ENCODE results near the gene TPRG1.

The TPRG1 gene

DNA sequence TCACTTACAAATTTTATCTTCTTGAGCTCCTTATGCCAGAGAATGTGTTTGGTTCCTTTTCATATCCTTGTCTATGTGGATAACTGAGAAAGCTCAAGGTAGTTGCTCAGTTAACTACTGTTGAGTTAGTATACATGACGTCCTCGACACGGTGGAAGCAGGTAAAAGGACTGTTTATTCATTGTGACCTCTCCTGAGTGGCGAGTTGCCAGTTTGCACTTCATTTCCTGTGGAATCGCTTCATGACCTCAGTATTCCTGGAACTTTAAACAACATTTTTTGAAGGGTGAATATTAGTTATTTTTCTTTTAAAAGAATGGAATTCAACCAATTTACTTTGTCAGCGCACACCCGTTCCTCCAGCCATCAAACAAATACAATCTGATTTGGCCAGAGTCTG lies 1.2 kb upstream of the TPRG1 start:
- no peak overlapping the region for H3K27ac ChIP-seq
- no peak for DNase-seq (ENCODE audit: low spot score)
- TF ChIP-seq, protein P1, sequence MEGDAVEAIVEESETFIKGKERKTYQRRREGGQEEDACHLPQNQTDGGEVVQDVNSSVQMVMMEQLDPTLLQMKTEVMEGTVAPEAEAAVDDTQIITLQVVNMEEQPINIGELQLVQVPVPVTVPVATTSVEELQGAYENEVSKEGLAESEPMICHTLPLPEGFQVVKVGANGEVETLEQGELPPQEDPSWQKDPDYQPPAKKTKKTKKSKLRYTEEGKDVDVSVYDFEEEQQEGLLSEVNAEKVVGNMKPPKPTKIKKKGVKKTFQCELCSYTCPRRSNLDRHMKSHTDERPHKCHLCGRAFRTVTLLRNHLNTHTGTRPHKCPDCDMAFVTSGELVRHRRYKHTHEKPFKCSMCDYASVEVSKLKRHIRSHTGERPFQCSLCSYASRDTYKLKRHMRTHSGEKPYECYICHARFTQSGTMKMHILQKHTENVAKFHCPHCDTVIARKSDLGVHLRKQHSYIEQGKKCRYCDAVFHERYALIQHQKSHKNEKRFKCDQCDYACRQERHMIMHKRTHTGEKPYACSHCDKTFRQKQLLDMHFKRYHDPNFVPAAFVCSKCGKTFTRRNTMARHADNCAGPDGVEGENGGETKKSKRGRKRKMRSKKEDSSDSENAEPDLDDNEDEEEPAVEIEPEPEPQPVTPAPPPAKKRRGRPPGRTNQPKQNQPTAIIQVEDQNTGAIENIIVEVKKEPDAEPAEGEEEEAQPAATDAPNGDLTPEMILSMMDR (IDR thresholded peaks at IDR 0.05), result no peak
- H3K4me3 ChIP-seq, result no peak overlapping the region

DNA sequence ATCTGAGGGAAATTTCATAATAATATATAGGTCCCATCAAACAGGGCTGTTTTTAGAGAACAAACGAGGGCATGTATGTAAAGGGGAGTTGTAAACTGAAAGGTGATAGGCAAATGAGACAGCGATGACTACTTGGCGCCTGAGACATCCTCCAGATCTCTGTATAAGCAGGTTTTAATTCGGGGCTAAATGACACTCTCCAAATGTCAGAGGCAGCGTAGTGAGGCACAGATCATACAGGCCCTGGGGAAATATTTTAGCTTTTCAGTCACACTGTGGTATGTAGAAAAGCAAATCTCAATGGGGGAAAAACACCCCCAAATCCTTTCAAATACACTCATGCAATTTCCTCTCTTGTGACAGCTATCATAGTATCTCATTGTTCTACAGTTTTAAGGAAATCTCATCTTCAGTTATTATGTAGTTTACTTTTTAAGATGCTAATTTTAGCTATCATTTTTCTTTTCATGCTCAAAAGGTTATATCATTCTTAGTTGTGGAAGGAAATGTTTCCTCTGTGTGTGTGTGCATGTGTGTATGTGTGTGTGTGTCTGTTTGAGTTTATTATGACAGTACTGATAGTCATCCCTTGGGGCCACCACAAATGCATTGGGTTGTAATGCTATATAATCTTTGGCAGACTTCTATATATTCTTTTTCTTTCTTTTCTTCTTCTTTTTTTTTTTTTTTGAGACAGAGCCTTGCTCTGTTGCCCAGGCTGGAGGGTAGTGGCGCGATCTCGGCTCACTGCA lies 1.1 kb downstream of the TPRG1 start:
- TF ChIP-seq, protein P1 (IDR thresholded peaks at IDR 0.05), result no peak
- H3K27ac ChIP-seq, result no peak overlapping the region
- DNase-seq (ENCODE audit: low spot score), result no peak
- no peak overlapping the region for H3K4me3 ChIP-seq

DNA sequence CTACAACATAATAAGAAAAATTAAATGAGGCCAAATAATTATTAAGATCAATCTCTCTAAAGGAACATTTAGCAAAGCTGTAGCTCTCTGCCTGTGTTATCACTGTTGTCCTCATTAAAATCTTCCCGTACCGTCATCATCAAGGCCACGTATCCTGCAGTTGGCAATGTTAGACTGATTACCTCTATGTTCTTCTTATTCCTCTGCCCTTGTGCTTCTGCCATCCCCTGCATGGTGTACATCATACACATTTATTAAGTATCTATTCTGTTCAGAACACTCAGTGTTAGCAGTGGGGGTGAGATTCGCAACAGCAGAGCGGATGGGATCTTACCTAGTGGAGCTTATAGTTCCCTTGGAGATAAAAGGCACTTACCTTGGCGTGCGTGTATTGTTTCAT lies 12.8 kb downstream of the TPRG1 start:
- no peak overlapping the region for H3K4me3 ChIP-seq
- DNase-seq (ENCODE audit: low spot score), result no peak
- TF ChIP-seq, protein P1 (IDR thresholded peaks at IDR 0.05), result no peak
- no peak overlapping the region for H3K27ac ChIP-seq

DNA sequence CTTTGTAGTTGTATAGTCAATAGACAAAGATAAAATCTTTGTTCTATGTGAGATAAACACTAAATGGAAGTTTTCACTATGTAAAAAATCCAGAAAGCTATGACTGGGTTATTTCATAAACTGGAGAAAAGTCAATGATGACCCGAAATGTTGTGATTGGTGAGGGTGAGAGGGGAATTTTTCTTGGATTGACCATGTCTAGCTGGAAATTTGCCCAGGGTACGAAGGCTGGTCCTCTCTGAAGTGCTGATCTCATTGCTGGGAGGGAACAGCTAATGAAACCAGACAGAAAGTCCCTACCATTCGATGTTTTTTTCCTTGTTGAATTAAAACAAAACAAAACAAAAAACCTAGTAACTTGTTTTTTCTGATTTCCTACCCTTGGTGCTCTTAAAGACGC lies 14.3 kb downstream of the TPRG1 start:
- H3K4me3 ChIP-seq, result no peak overlapping the region
- no peak overlapping the region for H3K27ac ChIP-seq
- DNase-seq (ENCODE audit: low spot score), result no peak
- TF ChIP-seq, protein P1 (IDR thresholded peaks at IDR 0.05), result no peak

DNA sequence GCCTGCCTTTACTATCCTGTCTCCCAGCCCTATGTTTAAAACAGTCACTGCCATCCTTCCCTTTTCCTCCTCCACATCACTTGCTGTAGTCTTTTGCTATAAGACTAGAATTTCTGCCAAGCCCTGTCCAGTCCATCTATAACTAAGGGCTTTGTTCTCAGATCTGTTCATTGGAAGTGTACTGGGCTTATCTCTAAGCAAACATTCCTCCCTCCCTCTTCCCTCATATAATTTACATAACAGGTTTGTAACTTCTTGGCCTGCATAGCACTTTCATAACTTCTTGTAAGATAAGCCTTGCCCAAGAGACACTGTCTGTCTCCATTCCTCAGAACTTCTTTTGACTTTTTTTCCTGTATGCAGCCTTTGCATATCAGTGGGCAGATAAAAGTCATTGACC lies 16.7 kb downstream of the TPRG1 start:
- H3K27ac ChIP-seq, result no peak overlapping the region
- H3K4me3 ChIP-seq, result no peak overlapping the region
- TF ChIP-seq, protein P1 (IDR thresholded peaks at IDR 0.05), result no peak
- no peak for DNase-seq (ENCODE audit: low spot score)

DNA sequence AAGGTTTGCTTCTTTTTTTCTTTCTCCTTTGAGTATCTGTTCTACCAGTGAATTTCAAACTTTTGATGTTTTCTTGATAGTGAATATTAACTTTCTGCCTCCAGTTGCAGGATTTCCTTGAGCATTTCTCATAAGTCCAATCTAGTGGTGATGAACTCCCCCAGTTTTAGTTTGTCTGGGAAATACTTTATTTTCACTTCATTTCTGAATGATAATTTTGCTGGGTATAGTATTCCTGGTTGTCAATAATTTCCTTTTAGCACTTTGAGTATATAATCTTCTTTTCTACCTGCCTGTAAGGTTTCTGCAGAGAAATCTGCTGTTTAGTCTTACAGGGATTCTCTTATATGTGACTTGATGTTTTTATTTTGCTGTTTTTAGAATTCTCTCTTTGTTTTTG lies 21.0 kb downstream of the TPRG1 start:
- no peak for DNase-seq (ENCODE audit: low spot score)
- TF ChIP-seq, protein P1 (IDR thresholded peaks at IDR 0.05), result no peak
- no peak overlapping the region for H3K27ac ChIP-seq
- H3K4me3 ChIP-seq, result no peak overlapping the region

DNA sequence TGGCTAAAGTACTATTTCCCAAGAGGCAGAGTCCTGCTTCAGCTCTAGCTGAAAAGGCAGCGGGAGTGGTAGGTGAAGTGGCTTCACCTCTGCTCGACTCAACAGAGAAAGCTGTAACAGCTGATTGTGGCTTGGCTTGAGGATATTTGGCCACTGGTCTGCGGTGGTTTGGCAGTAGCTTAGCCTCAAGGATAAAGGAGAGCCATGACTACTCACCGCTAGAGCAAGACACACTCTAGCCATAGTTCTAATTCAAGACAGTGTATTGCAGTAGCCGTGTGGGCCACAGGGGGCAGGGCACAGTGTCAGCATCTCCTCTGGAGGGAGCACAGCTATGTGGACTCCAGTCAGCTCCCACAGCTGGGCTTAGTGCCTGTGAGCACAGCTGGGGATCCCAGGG lies 23.5 kb downstream of the TPRG1 start:
- H3K4me3 ChIP-seq, result no peak overlapping the region
- no peak overlapping the region for H3K27ac ChIP-seq
- DNase-seq (ENCODE audit: low spot score), result no peak
- TF ChIP-seq, protein P1 (IDR thresholded peaks at IDR 0.05), result no peak

All from coronary artery (tissue), 2 donors.